Measurements from ENCODE around the gene SMAD3.

Gene SMAD3

DNA sequence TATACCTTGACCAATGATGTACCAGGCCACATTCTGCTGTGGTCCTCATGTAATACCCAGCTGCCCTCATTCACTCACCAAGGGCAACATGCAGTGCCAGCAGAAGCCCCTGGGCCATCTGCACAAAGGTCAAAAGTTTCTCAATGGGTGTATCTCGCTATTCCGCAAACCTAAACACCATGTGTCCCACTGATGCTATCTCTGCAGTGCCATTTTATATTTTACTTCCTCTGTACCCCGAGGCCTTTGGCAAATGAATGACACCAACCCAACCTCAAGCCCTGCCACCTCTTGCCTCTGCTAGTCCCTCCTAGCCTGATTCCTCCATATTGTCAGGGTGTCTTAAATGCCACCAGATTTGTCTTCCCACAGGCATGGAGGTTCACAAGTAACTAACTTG is 129.9 kb downstream of the SMAD3 start:
- DNase-seq (ENCODE audit: low read depth in 2 of 2) = no peak

GRCh38 chr15:67196222-67196621 is 130.8 kb downstream of the SMAD3 start:
- DNase-seq (ENCODE audit: low read depth in 2 of 2) = no peak

GRCh38 chr15:67196672-67197363 is 131.4 kb downstream of the SMAD3 start:
- no peak for DNase-seq (ENCODE audit: low read depth in 2 of 2)

DNA sequence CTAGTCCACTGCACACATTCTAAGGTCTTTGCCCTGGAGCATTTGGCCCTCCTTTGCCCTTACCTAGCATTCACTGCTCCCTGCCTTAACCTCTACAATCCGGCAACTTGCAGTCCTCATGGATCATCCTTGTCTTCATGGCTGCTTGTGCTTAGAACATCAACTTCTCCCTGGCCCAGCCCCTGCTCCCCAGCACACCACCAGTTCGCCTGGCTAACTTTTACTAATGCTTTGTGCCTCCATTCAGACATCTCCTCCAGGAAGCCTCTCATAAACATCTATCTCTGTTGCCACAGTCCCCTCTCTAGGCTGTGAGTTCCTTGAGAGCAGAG is 131.9 kb downstream of the SMAD3 start:
- no peak for DNase-seq (ENCODE audit: low read depth in 2 of 2)

DNA sequence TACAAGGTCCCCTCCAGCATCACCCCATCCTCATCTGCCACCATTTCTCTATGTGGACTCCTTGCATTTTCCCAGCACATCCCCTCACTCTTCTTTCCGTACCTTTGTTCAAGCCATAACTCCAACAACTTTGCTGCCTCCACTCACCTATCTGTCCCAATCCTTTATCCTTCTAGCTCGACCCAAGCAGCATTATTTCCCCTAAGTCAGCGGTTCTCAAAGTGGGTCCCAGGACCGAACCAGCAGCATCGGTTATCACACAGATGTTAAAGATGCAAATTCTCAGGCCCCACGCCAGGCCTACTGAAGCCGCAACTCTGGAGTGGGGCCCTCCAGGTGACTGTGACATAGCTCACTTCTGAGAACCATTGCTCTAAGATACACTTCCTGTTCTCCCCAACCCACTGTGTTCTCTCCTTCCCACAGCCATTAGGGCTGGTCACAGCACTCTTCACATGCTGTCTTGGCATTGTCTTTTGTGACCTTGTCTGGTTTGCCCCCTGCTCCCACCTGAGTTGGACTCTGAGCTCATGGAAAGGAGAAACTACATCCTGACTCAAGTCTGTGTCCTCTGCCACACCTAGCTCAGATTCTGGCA is 132.9 kb downstream of the SMAD3 start:
- no peak for DNase-seq (ENCODE audit: low read depth in 2 of 2)

- no peak for DNase-seq (ENCODE audit: low read depth in 2 of 2)
Observed at GRCh38 chr15:67199391-67199790, 134.0 kb downstream of the SMAD3 start.

DNA sequence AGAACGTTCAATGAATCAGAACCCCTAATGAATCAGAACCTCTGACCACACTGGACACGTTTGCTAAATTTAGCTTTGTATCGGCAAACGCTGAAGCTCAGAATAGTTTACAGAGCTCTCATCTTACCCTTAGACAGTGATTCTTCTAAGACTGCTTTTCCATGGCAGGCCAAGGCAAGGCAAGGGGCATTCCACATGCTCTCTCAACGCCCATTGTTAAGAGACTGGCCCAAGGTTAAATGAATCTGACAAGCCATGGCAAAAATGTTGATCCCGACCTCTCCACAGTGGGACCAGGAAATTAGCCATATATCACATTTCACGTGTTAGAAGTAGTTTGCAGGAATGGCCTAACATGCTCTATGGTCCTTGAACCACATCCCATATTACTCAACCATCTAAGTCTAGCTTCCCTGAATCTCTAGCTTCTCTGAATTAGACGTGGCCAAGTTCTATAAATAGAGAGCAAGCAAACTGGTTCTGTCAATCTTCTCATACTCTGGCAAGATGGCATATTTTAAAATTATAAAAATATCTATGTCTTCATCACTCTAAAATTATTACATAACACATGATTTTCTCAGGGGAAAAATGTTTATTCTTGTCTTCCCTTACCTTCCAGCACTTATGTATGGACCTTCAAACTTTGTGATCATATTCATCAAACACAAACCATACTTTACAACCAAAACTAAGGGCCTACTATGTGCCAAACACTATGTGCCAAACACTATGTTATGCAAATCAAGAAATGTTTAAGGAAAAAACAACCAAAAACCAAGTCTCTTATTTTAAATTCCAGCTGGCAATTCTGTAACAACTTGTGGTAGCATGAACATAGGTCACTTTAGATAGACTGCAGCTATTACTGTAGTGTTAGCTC is 134.7 kb downstream of the SMAD3 start:
- no peak for DNase-seq (ENCODE audit: low read depth in 2 of 2)

- no peak for DNase-seq (ENCODE audit: low read depth in 2 of 2)
Observed at GRCh38 chr15:67201136-67201535, 135.7 kb downstream of the SMAD3 start.

DNA sequence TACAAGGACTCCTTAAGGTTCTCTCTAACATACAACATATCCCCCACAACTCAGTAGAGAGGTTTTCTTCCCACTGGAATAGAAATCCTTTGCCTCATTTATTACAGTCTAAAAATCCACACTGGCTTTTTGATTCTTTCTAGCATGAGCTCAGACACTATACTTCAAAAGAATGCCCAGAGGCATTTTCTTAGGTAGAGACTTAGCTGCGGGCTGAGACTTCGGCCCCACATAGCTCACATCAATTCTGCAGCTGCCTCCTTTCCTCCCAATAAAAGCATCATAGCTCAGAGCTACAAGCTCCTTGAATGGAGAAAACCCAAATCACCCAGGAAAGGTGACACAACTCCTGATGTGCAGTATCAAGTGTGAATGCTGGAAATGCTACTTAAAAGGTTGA is 136.7 kb downstream of the SMAD3 start:
- DNase-seq (ENCODE audit: low read depth in 2 of 2) = no peak

DNA sequence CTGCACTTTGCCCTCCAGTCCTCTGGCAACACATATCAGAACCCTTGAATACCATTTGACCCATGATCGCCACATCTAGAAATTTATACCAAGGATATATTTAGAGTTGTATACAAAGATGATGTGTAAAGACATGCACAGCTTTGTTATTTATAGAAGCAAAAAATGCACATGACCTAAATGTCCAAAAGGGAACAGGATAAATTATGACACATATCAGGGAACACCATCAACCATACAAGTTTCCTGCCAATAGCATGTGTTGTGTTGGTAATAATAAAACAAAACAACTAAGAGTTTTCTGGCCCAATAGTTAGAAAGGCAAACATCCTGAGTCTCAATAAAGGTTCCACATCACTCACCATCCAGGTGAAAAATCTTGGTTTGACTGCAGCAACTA is 137.6 kb downstream of the SMAD3 start:
- no peak for DNase-seq (ENCODE audit: low read depth in 2 of 2)

DNA sequence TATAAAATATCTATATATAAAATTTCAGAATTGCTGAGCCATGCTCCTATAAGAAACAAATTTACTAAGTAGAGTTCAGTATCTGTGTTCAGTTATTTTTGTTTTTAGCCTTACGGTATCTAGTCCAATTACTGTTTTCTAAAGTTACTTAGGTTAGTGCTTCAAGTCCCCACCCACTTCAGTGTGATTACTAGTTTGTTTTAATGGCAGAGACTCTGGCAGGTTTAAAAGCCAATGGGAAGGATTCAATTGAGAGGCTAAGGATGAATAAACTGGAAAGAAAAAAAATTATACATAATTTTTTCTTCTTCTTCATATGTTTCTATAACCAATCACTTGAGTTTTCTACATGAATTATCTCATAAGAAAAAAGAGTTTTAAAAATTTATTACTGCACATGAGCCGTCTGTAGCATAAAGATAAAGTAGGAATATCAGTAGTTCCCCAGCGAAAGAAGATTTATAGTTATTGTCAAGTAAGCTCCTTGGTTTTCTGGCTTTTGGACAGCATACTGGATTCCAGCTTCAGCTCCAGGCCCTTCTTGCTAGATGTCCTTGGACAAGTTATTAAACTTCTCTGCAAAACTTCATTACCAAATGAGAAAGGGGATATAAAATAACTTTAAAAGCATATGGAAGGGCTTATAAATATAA is 142.3 kb downstream of the SMAD3 start:
- no peak for DNase-seq (ENCODE audit: low read depth in 2 of 2)

GRCh38 chr15:67208396-67208795 is 143.0 kb downstream of the SMAD3 start:
- DNase-seq (ENCODE audit: low read depth in 2 of 2) = no peak

GRCh38 chr15:67210555-67211168 is 145.3 kb downstream of the SMAD3 start:
- no peak for DNase-seq (ENCODE audit: low read depth in 2 of 2)

- DNase-seq (ENCODE audit: low read depth in 2 of 2) = no peak
Observed at GRCh38 chr15:67212684-67213367, 147.4 kb downstream of the SMAD3 start.

DNA sequence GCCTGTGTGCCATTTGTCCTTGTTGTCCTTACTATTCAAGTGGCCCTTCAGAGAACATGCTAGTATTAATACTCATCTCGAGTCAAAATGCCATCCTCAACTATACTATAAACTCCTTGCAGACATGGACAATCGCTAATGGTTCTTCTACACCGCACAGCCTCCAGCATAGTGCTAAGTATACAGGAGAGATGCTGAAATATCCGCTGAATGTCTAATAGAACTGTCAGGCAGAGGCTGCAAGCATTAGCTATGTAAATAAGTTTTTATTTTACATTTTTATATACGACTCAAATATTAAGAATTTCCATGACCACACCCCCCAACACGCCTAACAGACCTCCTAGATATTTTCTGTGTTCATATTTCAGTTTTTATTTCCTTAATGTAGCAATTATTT is 149.7 kb downstream of the SMAD3 start:
- DNase-seq (ENCODE audit: low read depth in 2 of 2) = no peak

DNA sequence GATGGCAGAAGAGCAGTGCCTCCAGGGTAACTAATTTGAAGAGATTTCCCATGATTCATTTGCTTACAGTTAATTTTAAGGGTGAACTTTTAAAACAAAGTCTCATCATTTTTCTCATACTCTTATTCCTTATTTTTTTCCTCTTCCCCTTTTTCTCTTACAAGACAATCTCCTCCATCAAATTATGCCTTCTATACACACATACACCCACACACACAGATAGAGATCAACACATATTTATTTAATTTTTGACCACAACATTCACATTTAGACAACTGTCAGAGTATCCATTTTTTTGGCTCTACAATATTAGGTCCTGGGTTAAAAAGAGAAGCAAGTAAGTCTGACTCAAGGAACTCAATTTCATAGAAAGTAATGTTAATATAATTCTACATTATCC is 151.5 kb downstream of the SMAD3 start:
- DNase-seq (ENCODE audit: low read depth in 2 of 2) = no peak

- DNase-seq (ENCODE audit: low read depth in 2 of 2) = no peak
Observed at GRCh38 chr15:67218428-67218827, 153.0 kb downstream of the SMAD3 start.

DNA sequence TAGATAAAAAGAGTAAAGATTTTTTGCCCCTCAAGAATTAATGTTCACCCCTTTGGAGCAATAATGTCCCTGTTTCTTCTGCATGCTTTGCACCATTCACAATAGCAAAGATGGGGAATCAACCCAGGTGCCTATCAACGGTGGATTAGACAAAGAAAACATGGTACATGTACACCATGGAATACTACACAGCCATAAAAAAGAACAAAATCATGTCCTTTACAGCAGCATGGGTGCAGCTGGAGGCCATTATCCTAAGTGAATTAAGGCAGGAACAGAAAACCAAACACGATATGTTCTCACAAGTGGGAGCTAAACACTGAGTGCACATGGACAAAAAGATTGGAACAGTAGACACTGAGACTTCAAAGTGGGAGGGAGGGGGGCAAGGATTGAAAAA is 153.9 kb downstream of the SMAD3 start:
- no peak for DNase-seq (ENCODE audit: low read depth in 2 of 2)

DNA sequence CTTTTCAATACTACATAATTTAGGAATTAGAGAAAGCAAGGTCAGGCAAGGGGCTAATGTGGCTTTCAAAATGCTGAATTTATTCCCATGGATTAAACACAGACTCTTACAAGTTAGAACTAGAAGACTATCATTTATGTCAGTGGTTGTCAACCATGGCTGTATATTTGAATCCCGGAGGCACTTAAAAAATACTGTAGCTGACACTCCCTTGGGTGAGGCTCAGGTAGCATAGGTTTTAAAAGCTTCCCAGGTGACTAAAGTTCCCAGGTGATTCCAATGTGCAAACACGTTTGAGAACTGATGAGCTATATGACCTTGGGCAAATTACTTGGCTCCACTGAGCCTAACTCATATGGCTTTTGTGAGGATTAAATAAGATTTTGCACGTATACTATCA is 159.5 kb downstream of the SMAD3 start:
- no peak for DNase-seq (ENCODE audit: low read depth in 2 of 2)

GRCh38 chr15:67225336-67225735 is 159.9 kb downstream of the SMAD3 start:
- DNase-seq (ENCODE audit: low read depth in 2 of 2) = no peak

DNA sequence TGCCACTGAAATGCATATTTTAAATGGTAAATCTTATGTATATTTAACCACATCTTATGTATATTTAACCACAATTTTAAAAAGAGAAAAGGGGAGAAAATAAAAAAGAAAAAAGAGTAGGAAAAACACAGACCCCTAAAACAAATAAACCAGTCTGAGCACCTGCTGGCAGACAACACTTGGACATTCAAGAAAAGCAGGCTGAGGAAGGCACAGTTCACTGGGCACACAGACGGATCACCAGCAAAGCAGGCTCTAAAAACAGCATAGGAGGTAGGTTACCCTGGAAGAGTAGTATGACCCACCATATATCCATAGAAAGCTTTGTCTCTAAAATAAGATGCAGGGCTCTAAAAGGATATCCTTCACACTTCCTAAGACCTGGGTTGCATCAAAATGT is 162.0 kb downstream of the SMAD3 start:
- no peak for DNase-seq (ENCODE audit: low read depth in 2 of 2)

DNA sequence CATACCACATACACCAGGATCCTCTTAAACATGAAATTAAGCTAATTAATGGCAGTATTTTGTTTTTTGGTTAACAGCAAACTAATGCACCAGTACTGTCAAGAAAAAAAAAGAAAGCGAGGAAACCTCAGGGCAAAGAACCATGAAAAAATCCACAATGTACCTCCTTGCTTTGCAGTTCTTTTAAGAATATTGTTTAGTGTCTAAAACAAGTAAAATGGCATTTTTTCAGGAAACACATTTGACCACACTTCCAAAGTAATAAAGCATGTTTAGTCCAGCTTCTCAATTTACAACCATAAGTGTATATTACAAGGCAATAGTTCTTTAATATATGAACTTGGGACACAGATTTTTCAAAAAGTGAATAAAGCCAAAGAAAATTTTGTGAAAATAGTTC is 162.4 kb downstream of the SMAD3 start:
- no peak for DNase-seq (ENCODE audit: low read depth in 2 of 2)
